Measurements from ENCODE around the gene DOC2A. TPM values are rescaled to one million over a fixed set of nuclear protein-coding genes. Genes with fewer than 3 reads are reported as not detected.
"Not testable (repeated sequence)": the region's sequence is repeated elsewhere in the genome, so short reads cannot be mapped to it uniquely, and the experiment has no call there.

The DOC2A gene
- 0.40 TPM for polyA plus RNA-seq (2013, experiment 1 of 2; ENCODE audit: insufficient read length)
- 0.44 TPM for polyA plus RNA-seq (2013, experiment 2 of 2; ENCODE audit: insufficient read length)

DNA sequence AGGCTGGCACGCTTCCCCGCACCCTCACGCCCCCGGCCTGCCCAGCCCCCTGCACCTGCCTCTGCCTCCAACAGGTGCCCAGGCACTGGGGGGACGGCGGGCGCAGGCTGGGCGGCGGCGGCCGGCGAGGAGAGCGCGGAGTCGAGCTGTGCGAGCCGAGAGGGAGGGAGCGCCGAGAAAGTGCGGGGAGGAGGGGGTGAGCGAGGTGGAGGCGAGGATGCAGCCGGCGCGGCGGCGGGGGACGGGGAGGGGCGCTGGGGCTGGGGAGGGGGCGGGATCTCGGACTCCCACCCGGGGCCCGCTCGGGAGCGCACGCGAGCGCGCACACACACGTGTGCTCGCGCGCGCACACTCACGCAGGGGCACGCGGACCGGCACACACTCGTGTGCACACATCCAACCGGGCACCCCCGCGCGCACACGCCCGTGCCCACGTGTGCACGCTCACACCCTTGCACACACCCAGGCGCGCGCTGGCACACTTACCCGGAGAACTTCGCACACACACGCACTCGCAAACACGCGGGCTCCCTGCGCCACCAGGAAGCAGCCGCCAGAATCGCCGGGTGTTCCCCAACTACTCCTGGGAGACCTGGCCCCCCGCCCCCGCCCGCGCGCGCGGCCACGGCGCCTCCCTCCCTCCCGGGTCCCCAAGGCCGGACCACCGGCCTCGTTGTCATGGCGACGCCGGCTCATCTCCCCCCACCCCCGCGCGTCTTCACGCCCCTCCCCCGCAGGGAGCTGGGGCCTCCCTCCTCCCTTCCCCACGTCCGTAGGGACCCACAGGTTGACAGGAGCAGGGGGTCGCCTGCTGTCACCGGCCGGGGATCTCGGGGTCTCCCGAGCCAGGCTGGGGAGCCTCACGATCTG lies at the start of gene DOC2A:
DOC2A (minus strand) TSS at position 184 of the 870 bp plus-strand sequence. CDS start 805 bp downstream, outside the sequence.
- no peak for DNase-seq

DNA sequence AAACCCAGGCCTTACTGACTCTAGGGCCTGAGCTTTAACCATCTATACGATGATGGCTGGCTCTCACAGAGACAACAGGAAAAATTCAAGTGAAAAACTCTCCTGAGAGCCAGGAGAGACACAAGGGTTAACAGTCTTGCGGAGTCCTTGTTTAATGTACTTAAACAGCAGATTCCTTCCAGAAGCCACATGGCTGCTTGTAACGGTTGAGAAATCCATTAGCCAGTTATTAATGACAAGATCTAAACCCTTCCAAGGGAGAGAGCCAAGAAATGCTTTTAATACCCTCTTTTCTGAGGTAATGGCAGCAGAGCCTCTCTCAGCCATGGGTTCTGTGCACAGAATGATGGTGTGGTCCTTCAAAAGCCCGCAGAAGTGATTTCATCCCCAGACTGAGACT lies 49.5 kb upstream of the DOC2A start:
- DNase-seq, result no peak

GRCh38 chr16:30054959-30055553 lies 44.2 kb upstream of the DOC2A start:
- DNase-seq, result no peak

- DNase-seq, result no peak
These were observed 43.6 kb upstream of the DOC2A start for GRCh38 chr16:30054451-30054850.

DNA sequence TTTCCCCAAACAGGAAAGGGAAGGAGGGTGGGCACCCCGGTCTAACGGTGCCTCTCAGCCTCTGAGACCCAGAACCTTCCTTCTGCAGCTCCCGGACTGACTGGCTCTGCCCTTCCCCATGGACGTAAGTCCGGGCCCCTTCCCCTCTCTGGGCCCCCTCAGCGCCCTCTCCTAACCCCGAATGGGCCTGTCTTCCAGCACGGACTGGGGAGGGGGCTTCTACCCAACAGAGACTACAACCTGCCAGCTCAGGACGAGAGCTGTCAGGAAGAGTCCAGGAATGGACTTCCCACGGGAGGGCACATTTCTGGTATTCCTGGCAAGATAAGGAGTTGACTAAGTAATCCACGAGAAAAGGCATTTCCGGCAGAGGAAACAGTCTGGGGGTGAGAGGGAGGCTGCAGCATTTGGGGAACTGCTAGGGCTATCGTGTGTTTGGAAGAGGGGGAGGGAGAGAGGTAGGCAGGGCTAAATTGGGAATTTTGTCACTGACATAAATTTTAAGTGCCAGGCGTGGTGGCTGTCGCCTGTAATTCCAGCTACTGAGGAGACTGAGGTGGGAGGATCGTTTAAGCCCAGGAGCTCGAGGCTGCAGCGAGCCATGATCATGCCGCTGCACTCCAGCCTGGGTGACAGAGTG lies 42.7 kb upstream of the DOC2A start:
- DNase-seq, result peak; percentile 63

DNA sequence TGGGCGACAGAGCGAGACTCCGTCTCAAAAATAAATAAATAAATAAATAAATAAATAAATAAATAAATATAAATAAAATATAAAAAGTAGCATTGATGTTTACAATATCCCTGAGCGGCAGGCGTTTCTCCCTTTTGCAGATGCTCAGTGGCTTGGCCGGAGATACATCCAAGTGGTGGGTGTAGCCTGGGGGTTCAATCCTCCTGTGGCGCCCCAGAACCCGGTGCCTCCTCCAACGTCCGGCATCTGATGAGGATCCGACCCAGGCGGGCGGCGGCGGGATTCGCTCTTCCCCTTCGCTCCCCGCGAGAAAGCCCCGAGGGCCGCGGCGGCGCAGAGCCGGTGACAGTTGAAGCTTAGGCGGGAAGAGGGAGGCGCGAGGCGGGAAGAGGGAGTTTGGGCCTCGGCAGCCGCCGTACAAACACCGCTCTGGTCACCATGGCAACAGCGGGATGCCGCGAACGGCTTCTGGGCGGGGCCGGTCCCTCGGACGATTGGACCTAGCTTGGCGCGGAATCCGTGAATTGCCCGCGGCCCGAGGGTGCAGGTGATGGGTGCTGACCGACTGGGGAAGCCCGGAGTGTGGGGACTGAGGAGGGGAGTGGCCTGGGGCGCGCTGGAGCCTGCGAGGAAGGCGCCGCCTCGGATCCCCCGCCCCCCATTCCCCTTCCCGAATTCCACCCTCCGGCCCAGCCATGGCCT lies 42.0 kb upstream of the DOC2A start:
- DNase-seq, result peak; percentile 91

DNA sequence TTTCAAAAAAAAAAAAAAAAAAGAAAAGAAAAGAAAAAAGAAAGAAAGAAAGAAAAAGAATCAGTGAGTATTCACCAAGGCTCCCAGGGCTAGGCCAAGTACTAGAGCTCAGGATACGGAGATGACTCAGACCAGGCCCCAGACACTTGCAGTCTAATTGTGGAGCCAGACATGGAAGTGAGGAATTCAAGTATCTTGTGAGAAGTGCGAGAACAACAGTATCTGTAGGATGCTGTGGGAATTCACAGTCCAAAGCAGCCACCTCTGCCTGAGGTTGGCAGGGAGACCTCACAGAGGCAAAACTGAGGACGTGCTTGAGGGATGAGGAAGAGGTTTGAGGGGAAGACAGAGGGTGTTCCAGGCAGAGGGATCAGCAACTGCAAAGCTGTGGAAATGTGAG lies 40.7 kb upstream of the DOC2A start:
- DNase-seq, result peak; percentile 65

DNA sequence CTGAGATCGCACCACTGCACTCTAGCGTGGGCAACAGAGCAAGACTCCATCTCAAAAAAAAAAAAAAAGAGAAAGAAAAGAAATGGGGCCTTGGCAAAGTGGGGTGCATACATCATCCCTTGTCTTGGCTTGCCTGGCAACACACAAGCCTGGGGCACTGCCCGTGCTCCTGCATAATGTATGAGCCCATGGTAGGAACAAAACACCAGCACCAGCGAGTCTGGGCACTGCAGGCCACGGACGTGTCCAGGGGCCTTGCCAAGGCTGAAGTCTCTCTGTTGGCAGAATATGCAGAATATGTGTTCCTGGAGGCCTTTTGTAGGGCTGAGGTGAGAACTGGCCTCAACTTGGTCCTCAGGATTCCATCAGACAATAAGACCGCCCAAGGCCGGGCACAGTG lies 39.0 kb upstream of the DOC2A start:
- DNase-seq, result no peak

DNA sequence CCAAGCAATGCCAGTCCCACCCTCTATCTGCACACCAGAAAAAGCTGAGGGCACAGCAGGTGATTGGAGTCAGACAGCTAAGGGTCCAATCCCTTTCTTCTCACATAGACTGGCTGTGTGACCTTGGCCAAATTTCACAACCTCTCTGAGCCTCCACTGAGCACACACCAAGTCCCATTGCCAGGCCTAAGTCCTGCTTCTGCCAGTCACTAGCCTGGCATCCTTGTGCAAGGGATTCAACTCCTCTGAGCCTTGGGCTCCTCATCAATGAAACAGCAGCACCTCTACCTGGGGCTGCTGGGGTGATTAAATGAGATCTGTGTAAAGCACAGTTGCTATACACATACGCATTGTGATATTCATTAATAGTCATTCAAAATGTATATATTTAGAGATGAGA lies 35.8 kb upstream of the DOC2A start:
- no peak for DNase-seq

GRCh38 chr16:30046178-30046577 lies 35.4 kb upstream of the DOC2A start:
- DNase-seq, result no peak

DNA sequence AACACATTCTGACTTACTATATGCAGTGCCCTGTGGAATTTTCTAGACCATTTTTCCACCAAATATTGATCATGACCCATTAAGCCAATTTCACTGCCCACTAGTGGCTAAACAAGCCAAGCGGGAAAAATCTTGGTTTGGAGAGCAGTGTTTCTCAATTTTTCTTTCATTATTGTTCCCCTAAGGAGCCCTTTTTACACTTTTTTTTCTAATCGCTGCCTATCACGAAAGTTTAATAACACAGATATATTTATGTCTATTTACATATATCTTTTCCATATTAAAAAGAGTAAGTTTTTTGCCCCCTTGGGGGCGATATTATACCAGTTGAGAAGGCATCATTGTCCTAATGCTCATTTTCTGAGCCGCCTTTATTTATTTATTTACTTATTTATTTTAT lies 31.0 kb upstream of the DOC2A start:
- peak; percentile 59 for DNase-seq

GRCh38 chr16:30040690-30041089 lies 29.9 kb upstream of the DOC2A start:
- DNase-seq, result not testable (repeated sequence)

DNA sequence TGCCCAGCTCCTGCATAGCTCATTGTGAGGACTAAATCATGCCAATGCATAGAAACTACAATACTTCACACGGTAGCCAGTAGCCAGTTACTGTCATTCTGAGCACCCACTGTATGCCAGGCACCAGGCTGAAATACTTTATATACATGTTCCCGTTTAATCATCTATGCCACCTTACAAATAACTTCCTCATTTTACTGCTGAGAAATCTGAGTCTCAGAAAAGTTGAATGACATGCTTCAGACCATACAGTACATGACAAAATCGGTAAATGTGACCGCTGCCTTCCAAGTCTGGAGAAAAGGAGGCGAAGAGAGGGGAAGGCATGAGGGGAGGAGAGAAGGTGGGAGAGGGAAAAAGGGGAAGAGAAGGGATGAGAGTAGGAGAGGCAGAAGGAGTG lies 29.4 kb upstream of the DOC2A start:
- no peak for DNase-seq

GRCh38 chr16:30033270-30033669 lies 22.4 kb upstream of the DOC2A start:
- DNase-seq, result no peak

GRCh38 chr16:30032083-30032819 lies 21.4 kb upstream of the DOC2A start:
- peak; percentile 68 for DNase-seq

DNA sequence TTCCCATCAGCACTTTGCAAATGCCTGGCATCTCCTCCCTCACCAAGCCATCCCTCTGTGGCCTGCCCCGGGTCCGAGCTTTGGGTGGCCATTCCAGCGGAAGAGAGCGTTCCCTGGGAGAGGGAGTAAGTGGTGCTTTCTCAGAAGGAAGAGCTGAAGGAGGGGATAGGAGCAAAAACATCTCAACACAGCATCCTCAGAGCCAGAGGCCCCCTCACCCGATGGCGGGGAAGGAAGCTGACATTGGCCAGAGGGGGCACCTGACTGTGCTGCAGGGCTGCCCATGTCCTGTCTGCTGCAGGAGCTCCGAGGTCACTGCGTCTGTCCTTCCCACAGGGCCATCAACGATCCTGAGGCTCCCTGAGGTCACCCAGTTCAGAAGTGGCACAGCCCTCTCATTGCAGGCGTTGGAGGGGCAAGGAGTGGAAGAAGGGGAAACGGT lies 20.7 kb upstream of the DOC2A start:
- no peak for DNase-seq

GRCh38 chr16:30030841-30031413 lies 20.1 kb upstream of the DOC2A start, which contains the start of gene TLCD3B:
TLCD3B (minus strand) TSS chr16:30031271; CDS start chr16:30030527, 744 bp downstream.
- DNase-seq, result no peak

GRCh38 chr16:30030011-30030685 lies 19.3 kb upstream of the DOC2A start:
- DNase-seq, result no peak

DNA sequence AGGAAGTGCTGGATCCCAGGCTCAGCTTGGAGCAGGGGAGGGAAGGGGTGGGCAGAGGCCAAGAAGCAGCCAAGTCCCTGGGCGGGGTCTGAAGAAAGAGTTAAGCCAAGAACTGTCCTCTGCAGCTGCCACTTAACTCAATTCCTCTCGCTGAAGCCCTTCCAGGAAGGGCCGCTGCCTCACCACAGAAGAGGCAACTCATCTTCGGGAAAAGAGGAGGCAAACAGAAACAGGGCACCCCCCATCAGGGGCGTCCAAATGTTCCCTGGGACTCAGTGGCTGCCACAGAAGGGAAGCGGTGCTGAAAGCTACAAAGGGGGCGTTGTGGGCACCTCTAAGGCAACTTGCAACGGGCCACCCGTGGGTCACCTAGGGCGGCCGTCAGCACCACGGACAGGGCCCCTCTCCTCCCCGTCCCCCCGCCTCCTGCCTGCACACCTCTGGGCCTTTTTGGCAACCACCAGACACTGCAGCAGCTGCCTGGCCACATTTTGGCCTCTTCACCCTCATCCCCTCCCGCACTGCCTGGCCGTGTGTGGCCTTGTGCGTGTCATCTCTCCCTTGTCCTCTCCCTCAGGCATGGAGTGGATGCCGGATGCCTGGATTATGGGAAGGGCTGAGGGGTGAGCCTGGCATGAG lies 17.7 kb upstream of the DOC2A start:
- no peak for DNase-seq
